GM12891 (cell line): Measurements from ENCODE around the gene UBR4.

Experiments
- POLR2A ChIP-seq: IDR thresholded peaks from 2 replicates; pipeline ENCODE4 v1.6.1; 2011; ENCODE audit warnings: low read depth, low read length, control low read depth
- POLR2AphosphoS5 ChIP-seq: IDR thresholded peaks from 2 replicates; pipeline ENCODE4 v1.6.1; 2011; ENCODE audit warnings: low read depth, low read length, control low read depth
- TAF1 ChIP-seq: IDR thresholded peaks from 2 replicates; pipeline ENCODE4 v1.6.1; 2011; ENCODE audit warnings: low read depth, low read length, control low read depth

- no peak for TF ChIP-seq POLR2AphosphoS5
- no peak for TF ChIP-seq POLR2A
- TF ChIP-seq TAF1, result no peak
These were observed 155.8 kb downstream of the UBR4 start for GRCh38 chr1:19054216-19054615.
